ENCODE data around the gene IL31. TPM values are rescaled to one million over a fixed set of nuclear protein-coding genes. Genes with fewer than 3 reads are reported as not detected.
"Not testable (repeated sequence)": the region's sequence is repeated elsewhere in the genome, so short reads cannot be mapped to it uniquely, and the experiment has no call there.

The IL31 gene
- total and polyA plus RNA-seq, 3 experiments from 2014 or later: 4.1 to 5.1 TPM; not detected in 1

DNA sequence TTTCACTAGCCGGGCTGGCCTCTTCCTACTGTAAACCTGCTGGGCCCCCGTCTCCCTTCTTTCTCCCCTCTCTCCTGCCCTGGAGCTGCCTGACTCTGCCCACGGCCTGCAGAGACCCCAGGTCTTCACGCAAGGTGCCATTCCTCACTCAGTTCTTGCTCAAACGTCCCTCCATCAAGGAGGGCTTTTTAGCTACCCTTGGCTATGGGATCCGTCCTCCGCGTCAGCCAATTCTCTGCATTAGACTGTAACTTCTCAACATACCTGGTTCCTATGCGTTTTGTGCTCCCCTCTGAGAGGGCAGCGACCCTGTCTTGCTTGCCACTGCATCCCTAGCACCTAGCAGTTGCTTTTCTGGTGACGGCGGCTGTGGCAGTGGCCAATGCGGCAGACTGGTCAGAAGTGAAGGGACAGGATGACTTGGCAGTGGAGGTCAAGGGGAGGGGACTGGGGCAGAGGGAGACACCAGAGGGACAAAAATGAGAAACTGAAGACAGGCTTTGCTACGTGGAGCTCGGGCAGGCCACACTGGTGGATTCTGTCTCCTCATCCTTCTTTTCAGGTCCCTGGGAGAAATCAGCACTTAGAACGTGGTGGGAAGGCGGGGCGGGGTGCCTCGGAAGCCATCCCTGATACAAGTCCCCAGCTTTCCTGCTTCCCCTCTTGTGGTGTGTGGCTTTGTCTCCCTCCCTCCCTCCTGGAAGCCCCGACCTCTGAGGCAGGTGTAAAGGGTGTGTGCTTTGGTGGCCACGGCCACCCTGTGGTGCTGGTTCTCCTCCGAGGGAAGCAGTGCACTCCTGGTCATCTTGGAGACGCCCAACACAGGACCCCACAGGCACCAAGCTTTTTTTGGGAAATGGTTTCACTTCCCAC, 31.3 kb upstream of the IL31 start:
- no peak overlapping the region for H3K27ac ChIP-seq (ENCODE audit: low read depth, low read length)
- POLR2A ChIA-PET: interaction anchor here (1.0 kb wide), 2 partner anchors 11 to 61 kb away, joined by 4 read pairs; partner anchors contain the start of gene VPS33A
- peaks cover 12% of the 10 kb centered on the region for H3K36me3 ChIP-seq (ENCODE audit: insufficient read depth, low read length)
- peak overlapping the region in 4 of 8 donors; percentile 37 to 78 (median 42) for H3K27ac Mint-ChIP-seq
- peak overlapping the region; percentile 69 to 92 (median 87) for H3K4me3 Mint-ChIP-seq
- H3K36me3 Mint-ChIP-seq: peaks cover 5 to 28% (median 15%) of the 10 kb centered on the region in 3 donors
- peaks cover 0 to 1% of the 10 kb centered on the region in 2 donors for H3K27me3 Mint-ChIP-seq
- H3K27me3 ChIP-seq (ENCODE audit: insufficient read depth, low read length, poor library complexity, severe bottlenecking): no peaks in the 10 kb centered on the region
- peaks cover 7% of the 10 kb centered on the region for H3K4me1 ChIP-seq (ENCODE audit: insufficient read depth, low read length)
- H3K4me1 Mint-ChIP-seq: peaks cover 6 to 25% (median 16%) of the 10 kb centered on the region in 3 donors
- no peak for DNase-seq
- no peaks in the 10 kb centered on the region for H3K9me3 Mint-ChIP-seq
- CTCF ChIA-PET: interaction anchor here (0.8 kb wide), 1 partner anchor 287 kb away, joined by 4 read pairs; the partner anchor contains the start of gene CFAP251
- H3K9me3 ChIP-seq (ENCODE audit: low read length): no peaks in the 10 kb centered on the region
- no peak overlapping the region for H3K4me3 ChIP-seq (ENCODE audit: low read length)

DNA sequence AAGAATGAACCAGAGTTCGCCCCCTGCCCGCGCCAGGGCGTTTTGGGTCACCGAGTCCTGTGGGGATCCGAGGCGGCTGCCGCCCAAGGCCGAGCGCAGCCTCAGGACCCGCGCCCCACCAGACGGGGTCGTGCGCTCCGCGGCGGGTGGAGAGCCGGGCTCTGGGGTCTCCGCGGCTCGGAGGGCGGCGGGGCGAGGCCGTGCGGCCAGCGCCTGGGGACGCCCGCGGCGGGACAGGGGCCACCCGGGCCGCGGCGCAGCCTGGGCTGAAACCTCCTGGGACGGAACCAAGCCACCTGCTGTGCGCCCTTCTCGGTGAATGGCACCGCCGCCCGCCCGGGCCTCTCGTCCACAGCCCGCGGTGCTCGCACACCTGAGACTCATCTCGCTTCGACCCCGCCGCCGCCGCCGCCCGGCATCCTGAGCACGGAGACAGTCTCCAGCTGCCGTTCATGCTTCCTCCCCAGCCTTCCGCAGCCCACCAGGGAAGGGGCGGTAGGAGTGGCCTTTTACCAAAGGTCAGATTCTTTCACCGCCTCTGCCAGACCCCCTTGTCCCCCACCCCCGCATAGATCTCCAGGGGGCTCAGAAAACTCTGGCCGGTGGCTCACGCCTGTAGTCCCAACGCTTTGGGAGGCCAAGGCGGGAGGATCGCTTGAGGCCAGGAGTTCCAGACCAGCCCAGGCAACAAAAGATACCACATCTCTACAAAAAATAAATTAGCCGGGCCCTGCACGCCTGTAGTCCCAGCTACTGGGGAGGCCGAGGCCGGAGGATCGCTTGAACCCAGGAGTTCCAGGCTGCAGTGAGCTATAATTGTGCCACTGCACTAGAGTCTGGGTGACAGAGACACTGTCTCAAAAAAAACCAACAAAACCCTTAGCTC, 30.4 kb upstream of the IL31 start:
- peak overlapping the region; percentile 69 to 92 (median 87) for H3K4me3 Mint-ChIP-seq
- POLR2A ChIA-PET: interaction anchor here (1.0 to 1.4 kb wide), 3 partner anchors 9 to 40 kb away, joined by 4 to 7 read pairs (median 5); partner anchors contain the start of gene DIABLO
- no peaks in the 10 kb centered on the region for H3K9me3 ChIP-seq (ENCODE audit: low read length)
- peaks cover 7% of the 10 kb centered on the region for H3K4me1 ChIP-seq (ENCODE audit: insufficient read depth, low read length)
- H3K4me1 Mint-ChIP-seq: peaks cover 6 to 25% (median 16%) of the 10 kb centered on the region in 3 donors
- no peak for DNase-seq
- peaks cover 1 to 5% of the 10 kb centered on the region in 2 donors for H3K27me3 Mint-ChIP-seq
- H3K9me3 Mint-ChIP-seq: no peaks in the 10 kb centered on the region
- H3K27me3 ChIP-seq (ENCODE audit: insufficient read depth, low read length, poor library complexity, severe bottlenecking): no peaks in the 10 kb centered on the region
- H3K27ac Mint-ChIP-seq: peak overlapping the region in 5 of 8 donors; percentile 43 to 78 (median 57)
- no peak overlapping the region for H3K27ac ChIP-seq (ENCODE audit: low read depth, low read length)
- H3K4me3 ChIP-seq (ENCODE audit: low read length): peak overlapping the region; percentile 28
- CTCF ChIA-PET: interaction anchor here (0.8 kb wide), 1 partner anchor 286 kb away, joined by 4 read pairs; the partner anchor contains the start of gene CFAP251
- peaks cover 5 to 21% (median 10%) of the 10 kb centered on the region in 3 donors for H3K36me3 Mint-ChIP-seq
- H3K36me3 ChIP-seq (ENCODE audit: insufficient read depth, low read length): peaks cover 5% of the 10 kb centered on the region

DNA sequence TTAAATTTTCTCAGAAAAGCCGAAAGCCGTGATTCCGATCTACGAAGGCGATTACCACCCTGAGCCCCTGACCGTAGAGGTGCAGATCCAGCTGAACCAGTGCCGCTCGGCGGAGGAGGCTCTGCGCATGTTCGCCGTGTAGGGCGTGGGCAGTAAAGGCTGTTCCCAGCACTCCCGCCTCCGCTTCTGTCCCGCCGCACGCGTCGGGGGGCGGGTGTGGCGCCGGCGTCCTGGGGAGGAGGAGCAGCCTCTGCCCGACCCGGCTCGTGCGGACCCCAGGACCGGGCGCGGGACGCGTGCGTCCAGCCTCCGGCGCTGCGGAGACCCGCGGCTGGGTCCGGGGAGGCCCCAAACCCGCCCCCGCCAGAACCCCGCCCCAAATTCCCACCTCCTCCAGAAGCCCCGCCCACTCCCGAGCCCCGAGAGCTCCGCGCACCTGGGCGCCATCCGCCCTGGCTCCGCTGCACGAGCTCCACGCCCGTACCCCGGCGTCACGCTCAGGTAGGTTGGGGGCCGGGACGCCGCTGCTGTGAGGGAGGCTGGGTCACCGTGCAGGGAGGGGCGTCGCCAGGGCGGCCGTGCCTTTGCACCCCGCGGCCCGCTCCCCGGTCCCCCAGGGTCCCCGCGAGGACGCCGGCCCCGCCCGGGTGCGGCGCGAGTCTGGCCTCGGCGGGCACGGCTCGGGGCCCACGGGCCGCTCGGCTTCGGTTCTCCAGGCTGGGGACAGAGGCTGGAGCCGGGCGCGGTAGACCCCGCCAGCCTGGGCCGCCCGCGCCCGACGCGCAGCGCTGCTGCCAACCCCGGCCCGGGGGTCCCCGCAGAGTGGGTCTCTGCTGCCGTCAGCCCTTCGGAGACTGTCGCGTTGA, 29.5 kb upstream of the IL31 start, which contains the start of gene B3GNT4:
Gene B3GNT4 (plus strand): TSS at position 409 of the 866 bp plus-strand sequence. CDS start 910 bp downstream, outside the sequence.
- Mint-ChIP-seq H3K4me3 (peak within 1 kb of the TSS; percentile 80 to 92 (median 87)), H3K27me3 (peaks cover 1 to 5% of the 10 kb centered on the region in 2 donors), H3K27ac (peak within 1 kb of the TSS in 3 of 8 donors; percentile 57 to 78 (median 66))

DNA sequence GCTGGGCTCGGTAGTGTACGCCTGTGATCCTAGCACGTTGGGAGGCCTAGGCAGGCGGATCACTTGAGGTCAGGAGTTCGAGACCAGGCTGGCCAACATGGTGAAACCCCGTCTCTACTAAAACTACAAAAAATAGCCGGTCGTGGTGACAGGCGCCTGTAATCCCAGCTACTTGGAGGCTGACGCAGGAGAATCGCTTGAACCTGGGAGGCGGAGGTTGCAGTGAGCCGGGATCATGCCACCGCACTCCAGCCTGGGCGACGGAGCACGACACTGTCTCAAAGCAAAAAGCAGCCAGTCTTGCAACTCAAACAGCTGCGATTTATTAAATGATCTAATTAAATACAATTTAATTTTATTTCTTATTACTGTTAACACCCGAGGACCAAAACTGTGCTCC, 28.8 kb upstream of the IL31 start:
- H3K4me1 ChIP-seq (ENCODE audit: insufficient read depth, low read length); H3K9me3 Mint-ChIP-seq; H3K36me3 Mint-ChIP-seq; DNase-seq; H3K27me3 ChIP-seq (ENCODE audit: insufficient read depth, low read length, poor library complexity, severe bottlenecking); H3K27ac ChIP-seq (ENCODE audit: low read depth, low read length); H3K9me3 ChIP-seq (ENCODE audit: low read length); H3K36me3 ChIP-seq (ENCODE audit: insufficient read depth, low read length): not testable (repeated sequence)
- H3K4me3 Mint-ChIP-seq: peak overlapping the region; percentile 79 to 89 (median 81)
- H3K4me3 ChIP-seq (ENCODE audit: low read length): peak overlapping the region; percentile 33
- peaks cover 6 to 25% (median 16%) of the 10 kb centered on the region in 3 donors for H3K4me1 Mint-ChIP-seq
- ChIA-PET POLR2A (interaction anchor here (0.6 to 1.4 kb wide), 3 partner anchors 9 to 42 kb away, joined by 4 to 7 read pairs (median 5); partner anchors contain the start of gene DIABLO), CTCF (interaction anchor here (1.0 kb wide), 1 partner anchor 12 kb away, joined by 3 read pairs; no protein-coding TSS in a partner anchor)
- H3K27me3 Mint-ChIP-seq: peaks cover 1 to 10% of the 10 kb centered on the region in 2 donors
- peak overlapping the region in 1 of 8 donors; percentile 55 for H3K27ac Mint-ChIP-seq

More for the DNA sequence above, 29.5 kb upstream of the IL31 start, which contains the start of gene B3GNT4:
- POLR2A ChIA-PET: interaction anchor here (0.6 to 1.4 kb wide), 4 partner anchors 9 to 41 kb away, joined by 4 to 7 read pairs (median 5); partner anchors contain the start of gene DIABLO
- Histone ChIP-seq H3K4me3 (ENCODE audit: low read length) (peak within 1 kb of the TSS; percentile 33), H3K27ac (ENCODE audit: low read depth, low read length) (no peak within 1 kb of the TSS), H3K27me3 (ENCODE audit: insufficient read depth, low read length, poor library complexity, severe bottlenecking) (no peaks in the 10 kb centered on the region), H3K36me3 (ENCODE audit: insufficient read depth, low read length) (peaks cover 3% of the 10 kb centered on the region), H3K9me3 (ENCODE audit: low read length) (no peaks in the 10 kb centered on the region), H3K4me1 (ENCODE audit: insufficient read depth, low read length) (peaks cover 7% of the 10 kb centered on the region)
- peak; percentile 56 to 76 (median 65) for DNase-seq
- H3K4me1 Mint-ChIP-seq: peaks cover 6 to 25% (median 16%) of the 10 kb centered on the region in 3 donors
- CTCF ChIA-PET: interaction anchor here (0.7 to 1.0 kb wide), 2 partner anchors 12 to 13 kb away, joined by 3 read pairs; no protein-coding TSS in a partner anchor
- H3K9me3 Mint-ChIP-seq: no peaks in the 10 kb centered on the region
- peaks cover 3 to 15% (median 8%) of the 10 kb centered on the region in 3 donors for H3K36me3 Mint-ChIP-seq

DNA sequence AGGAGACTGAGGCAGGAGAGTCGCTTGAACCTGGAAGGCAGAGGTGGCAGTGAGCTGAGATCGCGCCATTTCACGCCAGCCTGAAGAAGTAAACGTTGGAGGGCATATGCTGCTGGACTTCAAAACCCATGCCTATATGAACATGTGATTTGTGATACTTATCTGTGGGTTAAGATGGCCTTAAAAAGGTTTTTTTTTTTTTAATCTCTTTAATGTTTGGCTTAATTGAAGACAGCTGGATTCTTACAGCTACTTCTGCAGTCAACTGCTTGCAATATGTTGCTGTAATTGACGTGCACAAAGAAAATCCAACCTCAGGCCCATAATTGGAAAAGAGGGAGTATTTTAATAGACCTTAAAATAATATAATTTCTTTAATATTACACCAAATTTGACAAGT, 28.0 kb upstream of the IL31 start:
- H3K4me1 Mint-ChIP-seq: peaks cover 9 to 29% (median 20%) of the 10 kb centered on the region in 3 donors
- H3K9me3 ChIP-seq (ENCODE audit: low read length): no peaks in the 10 kb centered on the region
- H3K36me3 Mint-ChIP-seq: peaks cover 0 to 2% (median 0%) of the 10 kb centered on the region in 3 donors
- H3K27ac ChIP-seq (ENCODE audit: low read depth, low read length): no peak overlapping the region
- no peaks in the 10 kb centered on the region for H3K27me3 ChIP-seq (ENCODE audit: insufficient read depth, low read length, poor library complexity, severe bottlenecking)
- H3K9me3 Mint-ChIP-seq: no peaks in the 10 kb centered on the region
- H3K4me3 Mint-ChIP-seq: no peak overlapping the region
- POLR2A ChIA-PET: no interaction called here
- no peak overlapping the region for H3K4me3 ChIP-seq (ENCODE audit: low read length)
- H3K4me1 ChIP-seq (ENCODE audit: insufficient read depth, low read length): peaks cover 7% of the 10 kb centered on the region
- no peaks in the 10 kb centered on the region for H3K36me3 ChIP-seq (ENCODE audit: insufficient read depth, low read length)
- DNase-seq: no peak
- H3K27me3 Mint-ChIP-seq: peaks cover 4 to 15% of the 10 kb centered on the region in 2 donors
- CTCF ChIA-PET: interaction anchor here (0.6 to 0.8 kb wide), 2 partner anchors 11 to 136 kb away, joined by 4 read pairs; no protein-coding TSS in a partner anchor
- no peak overlapping the region for H3K27ac Mint-ChIP-seq

DNA sequence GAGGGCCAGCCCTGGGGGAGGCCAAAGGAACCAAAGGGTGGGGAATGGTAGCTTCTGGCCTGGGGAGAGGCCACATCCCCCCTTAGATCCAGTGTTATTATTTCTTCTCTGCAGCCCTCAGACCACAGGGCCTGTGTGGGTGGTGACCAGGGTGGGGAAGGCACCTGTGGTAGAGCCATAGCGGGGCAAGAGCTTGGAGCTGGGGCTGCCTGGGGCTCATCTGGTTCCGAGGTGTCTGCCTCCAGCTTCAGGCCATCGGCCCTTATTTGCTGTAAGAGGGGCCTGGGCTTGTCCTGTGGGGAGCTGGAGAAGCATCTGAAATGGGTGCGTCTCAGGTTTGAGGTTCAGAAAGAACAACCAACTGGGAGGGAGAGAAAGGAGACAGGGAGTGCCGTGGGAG, 27.4 kb upstream of the IL31 start:
- CTCF ChIA-PET: interaction anchor here (0.8 kb wide), 1 partner anchor 11 kb away, joined by 4 read pairs; no protein-coding TSS in a partner anchor
- H3K27me3 ChIP-seq (ENCODE audit: insufficient read depth, low read length, poor library complexity, severe bottlenecking): no peaks in the 10 kb centered on the region
- Mint-ChIP-seq H3K36me3 (no peaks in the 10 kb centered on the region), H3K27ac (peak overlapping the region in 1 of 8 donors; percentile 15), H3K4me1 (peaks cover 9 to 29% (median 20%) of the 10 kb centered on the region in 3 donors), H3K4me3 (peak overlapping the region in 2 of 7 donors; percentile 5 to 41), H3K9me3 (no peaks in the 10 kb centered on the region), H3K27me3 (peaks cover 9 to 19% of the 10 kb centered on the region in 2 donors)
- no peak for DNase-seq
- POLR2A ChIA-PET: interaction anchor here (0.9 kb wide), 1 partner anchor 25 kb away, joined by 3 read pairs; the partner anchor contains the start of gene DIABLO
- no peaks in the 10 kb centered on the region for H3K9me3 ChIP-seq (ENCODE audit: low read length)
- no peak overlapping the region for H3K4me3 ChIP-seq (ENCODE audit: low read length)
- no peaks in the 10 kb centered on the region for H3K36me3 ChIP-seq (ENCODE audit: insufficient read depth, low read length)
- H3K27ac ChIP-seq (ENCODE audit: low read depth, low read length): no peak overlapping the region
- H3K4me1 ChIP-seq (ENCODE audit: insufficient read depth, low read length): peaks cover 7% of the 10 kb centered on the region

All from CD8-positive, alpha-beta memory T cell (primary cell).